Fibroblast of lung (primary cell): ENCODE results near the gene NUTM2E. TPM values are rescaled to one million over a fixed set of nuclear protein-coding genes. Genes with fewer than 3 reads are reported as not detected.
"Not testable (repeated sequence)": the region's sequence is repeated elsewhere in the genome, so short reads cannot be mapped to it uniquely, and the experiment has no call there.

Experiments used
- DNase-seq, 2 donors: peaks; one replicate each; pipeline versions ENCODE4 v3.0.0 to v3.0.0-alpha.2; 2010; ENCODE audit warnings: low read depth in 2 of 2
- H2AFZ ChIP-seq: 2 replicates; pipeline ENCODE4 v1.5.1; 2012; ENCODE audit warnings: low read length, control low read depth, inconsistent platforms
- H3K27ac ChIP-seq: 2 replicates; pipeline ENCODE4 v1.5.1; 2011; ENCODE audit warnings: low read length, control low read depth; ENCODE audit not compliant: insufficient read depth
- H3K27me3 ChIP-seq: 2 replicates; pipeline ENCODE4 v1.5.1; 2011; ENCODE audit warnings: mild to moderate bottlenecking, low read length; ENCODE audit not compliant: control insufficient read depth, insufficient read depth
- H3K36me3 ChIP-seq: 2 replicates; pipeline ENCODE4 v1.5.1; 2011; ENCODE audit warnings: low read length; ENCODE audit not compliant: control insufficient read depth, insufficient read depth
- H3K4me1 ChIP-seq: 2 replicates; pipeline ENCODE4 v1.5.1; 2011; ENCODE audit warnings: low read length; ENCODE audit not compliant: control insufficient read depth, insufficient read depth; ENCODE audit errors: extremely low read depth
- H3K4me2 ChIP-seq: 2 replicates; pipeline ENCODE4 v1.5.1; 2011; ENCODE audit warnings: low read length, control low read depth; ENCODE audit not compliant: insufficient read depth; ENCODE audit errors: extremely low read depth
- H3K4me3 ChIP-seq, 4 experiments: fragments of 200-600 bp in 1 of 4; sonication (generic) in 1 of 4; replicated peaks in 1 of 4; 2 replicates each; pipeline ENCODE4 v1.5.1; 2011 to 2016; ENCODE audit warnings: low read length in 4 of 4, low read depth in 3 of 4, mild to moderate bottlenecking in 3 of 4, control low read depth in 2 of 4, inconsistent platforms in 1 of 4, mixed read lengths in 1 of 4; ENCODE audit not compliant: insufficient read depth in 1 of 4; ENCODE audit errors: control extremely low read depth in 1 of 4
- H3K79me2 ChIP-seq: 2 replicates; pipeline ENCODE4 v1.5.1; 2012; ENCODE audit warnings: mild to moderate bottlenecking, low read length, inconsistent platforms; ENCODE audit not compliant: control insufficient read depth, insufficient read depth
- H3K9ac ChIP-seq: 2 replicates; pipeline ENCODE4 v1.5.1; 2011; ENCODE audit warnings: mild to moderate bottlenecking, low read length, control low read depth; ENCODE audit not compliant: insufficient read depth
- H3K9me3 ChIP-seq: 2 replicates; pipeline ENCODE4 v1.5.1; 2012; ENCODE audit warnings: low read depth, low read length; ENCODE audit not compliant: control insufficient read depth, insufficient read depth
- H4K20me1 ChIP-seq: 2 replicates; pipeline ENCODE4 v1.5.1; 2011; ENCODE audit warnings: low read length; ENCODE audit not compliant: control insufficient read depth, insufficient read depth; ENCODE audit errors: extremely low read depth
- polyA minus RNA-seq: library from RNA; depleted of rRNA, polyadenylated mRNA; stranded (reverse); fragments of >200 nt; gene quantifications from 2 replicates; pipeline ENCODE4 v1.2.3, GENCODE V29; 2011; ENCODE audit warnings: low replicate concordance
- polyA plus RNA-seq, 2 donors: library from polyadenylated mRNA; depleted of rRNA in 1 of 2; stranded (reverse) in 1 of 2; unstranded in 1 of 2; fragments of >200 nt; gene quantifications; 2 replicates each; pipeline ENCODE4 v1.2.1, GENCODE V29; 2011 to 2012; ENCODE audit warnings: missing spikeins in 1 of 2
- total RNA-seq: library from RNA; depleted of rRNA; stranded (reverse); fragments of >200 nt; gene quantifications from 2 replicates; pipeline ENCODE4 v1.2.1, GENCODE V29; 2014
- TF ChIP-seq, protein P1 (sequence below), 2 donors: IDR thresholded peaks in 1 of 2; conservative IDR thresholded peaks in 1 of 2; 1 replicate in 1 of 2; 2 replicates in 1 of 2; pipeline ENCODE4 v1.5.1; 2011 to 2012; ENCODE audit warnings: low read length in 2 of 2, control low read depth in 1 of 2, inconsistent platforms in 1 of 2, low read depth in 1 of 2, mild to moderate bottlenecking in 1 of 2

The NUTM2E gene, protein sequence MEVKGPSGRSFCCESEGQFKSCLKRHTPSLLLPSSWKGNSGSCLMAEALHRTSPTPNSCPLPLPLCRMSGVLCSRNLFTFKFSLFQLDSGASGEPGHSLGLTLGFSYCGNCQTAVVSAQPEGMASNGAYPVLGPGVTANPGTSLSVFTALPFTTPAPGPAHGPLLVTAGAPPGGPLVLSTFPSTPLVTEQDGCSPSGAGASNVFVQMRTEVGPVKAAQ (N-terminal part only)
- total RNA-seq: under 0.01 TPM in 1 of 2 replicates, not detected in the other
- polyA plus RNA-seq: 0.01 TPM in 1 of 2 replicates, not detected in the other
- polyA plus RNA-seq (2012): not detected in 2 replicates
- not detected in 2 replicates for polyA minus RNA-seq

DNA sequence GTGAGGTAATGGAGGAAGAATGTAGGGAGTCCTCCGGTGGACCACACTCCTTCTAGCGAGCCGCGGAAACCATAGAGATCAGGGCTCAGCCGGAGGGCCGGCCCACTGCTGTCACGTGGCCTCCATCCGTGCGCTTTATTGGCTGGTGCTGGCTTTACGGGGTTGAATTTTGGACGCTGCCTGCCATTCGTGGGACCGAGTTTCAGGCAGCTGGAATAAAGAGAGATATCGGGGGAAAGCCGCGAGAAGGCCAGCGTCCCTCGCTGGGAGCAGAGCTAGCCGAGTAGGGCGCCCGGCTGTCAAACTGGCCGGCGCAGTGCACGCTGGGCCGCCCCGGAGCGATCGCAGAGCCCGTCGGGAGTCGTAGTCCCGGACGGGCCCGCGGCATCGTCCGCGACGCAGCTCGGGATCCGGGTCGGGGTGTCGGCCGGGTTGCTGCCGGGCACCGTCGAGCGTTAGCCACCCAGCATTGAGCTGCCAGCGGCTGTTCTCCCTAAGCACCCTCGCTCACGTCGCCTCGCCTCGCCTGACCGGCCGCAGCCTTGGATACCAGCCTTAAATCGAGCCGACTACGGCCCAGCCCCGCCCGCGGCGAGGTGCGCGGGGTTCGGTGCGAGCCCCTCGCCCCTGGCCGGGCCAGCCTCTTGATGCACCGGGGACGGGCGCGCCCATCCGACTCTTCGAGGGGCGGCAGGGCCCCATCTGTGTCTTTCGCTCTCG is at the start of gene NUTM2E:
NUTM2E (plus strand) TSS at position 244 of the 720 bp plus-strand sequence. CDS start 15,002 bp downstream, outside the sequence.
- H3K36me3 ChIP-seq, H3K4me1 ChIP-seq, H3K4me2 ChIP-seq, H3K27me3 ChIP-seq, H4K20me1 ChIP-seq, H2AFZ ChIP-seq, H3K79me2 ChIP-seq, H3K9me3 ChIP-seq: not testable (repeated sequence)
- peak; percentile 70 to 71 for DNase-seq
- H3K27ac ChIP-seq: peak within 1 kb of the TSS; percentile 73
- H3K9ac ChIP-seq: peak within 1 kb of the TSS; percentile 66
- H3K4me3 ChIP-seq: peak within 1 kb of the TSS; percentile 36 to 60 (median 50)

DNA sequence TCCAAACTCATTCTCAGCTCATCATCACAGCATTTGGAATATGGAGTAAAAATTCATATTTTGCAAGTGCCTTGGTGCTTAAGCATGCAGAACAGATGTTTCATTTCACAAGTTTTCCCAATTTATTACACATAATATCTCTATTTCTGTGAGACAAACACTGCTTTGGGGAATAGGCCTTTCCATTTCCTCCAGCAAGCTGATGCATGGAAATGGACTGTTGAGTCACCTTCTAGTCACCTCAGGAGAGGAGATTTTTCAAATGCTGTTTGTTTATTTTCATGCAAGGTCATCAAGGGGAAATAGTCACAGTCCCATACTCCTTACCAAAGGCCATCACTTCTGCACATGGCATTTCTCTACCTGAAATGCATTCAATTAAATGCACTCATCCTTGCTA is 48.5 kb upstream of the NUTM2E start:
- H3K9me3 ChIP-seq, H4K20me1 ChIP-seq: not testable (repeated sequence)

DNA sequence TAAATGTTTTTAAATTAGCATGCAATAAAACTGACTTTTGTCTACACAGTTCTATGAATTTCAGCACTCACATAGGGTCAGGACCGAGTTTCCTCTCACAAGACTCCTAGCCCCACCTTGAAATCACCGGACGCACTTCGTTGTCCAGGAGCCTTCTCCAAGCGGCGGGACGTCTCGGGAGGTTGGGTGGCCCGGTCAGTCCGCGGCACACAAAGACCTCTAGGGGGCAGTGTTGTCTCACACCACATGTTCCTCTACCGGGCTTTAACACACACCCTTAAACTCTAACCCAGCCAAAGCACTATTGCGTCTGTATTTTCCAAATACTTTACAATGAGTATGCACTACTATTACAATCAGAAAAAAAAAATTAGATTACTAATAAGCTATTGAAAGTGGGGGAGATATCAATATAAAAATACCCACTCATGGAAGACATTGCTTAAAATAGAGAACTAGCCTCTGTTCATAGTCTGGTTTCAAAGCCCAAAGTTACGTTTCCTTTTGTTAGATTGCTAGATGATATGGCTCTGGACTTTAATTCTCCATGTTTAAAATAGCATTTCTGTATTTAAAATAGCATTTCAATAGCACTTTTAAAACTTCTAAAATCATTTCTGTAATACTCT is 47.1 kb upstream of the NUTM2E start:
- H2AFZ ChIP-seq, H3K4me2 ChIP-seq, H3K27ac ChIP-seq, H3K9ac ChIP-seq, H3K27me3 ChIP-seq, H3K9me3 ChIP-seq, H4K20me1 ChIP-seq, H3K4me3 ChIP-seq, H3K4me1 ChIP-seq, H3K36me3 ChIP-seq, H3K79me2 ChIP-seq: not testable (repeated sequence)
- TF ChIP-seq, protein P1, sequence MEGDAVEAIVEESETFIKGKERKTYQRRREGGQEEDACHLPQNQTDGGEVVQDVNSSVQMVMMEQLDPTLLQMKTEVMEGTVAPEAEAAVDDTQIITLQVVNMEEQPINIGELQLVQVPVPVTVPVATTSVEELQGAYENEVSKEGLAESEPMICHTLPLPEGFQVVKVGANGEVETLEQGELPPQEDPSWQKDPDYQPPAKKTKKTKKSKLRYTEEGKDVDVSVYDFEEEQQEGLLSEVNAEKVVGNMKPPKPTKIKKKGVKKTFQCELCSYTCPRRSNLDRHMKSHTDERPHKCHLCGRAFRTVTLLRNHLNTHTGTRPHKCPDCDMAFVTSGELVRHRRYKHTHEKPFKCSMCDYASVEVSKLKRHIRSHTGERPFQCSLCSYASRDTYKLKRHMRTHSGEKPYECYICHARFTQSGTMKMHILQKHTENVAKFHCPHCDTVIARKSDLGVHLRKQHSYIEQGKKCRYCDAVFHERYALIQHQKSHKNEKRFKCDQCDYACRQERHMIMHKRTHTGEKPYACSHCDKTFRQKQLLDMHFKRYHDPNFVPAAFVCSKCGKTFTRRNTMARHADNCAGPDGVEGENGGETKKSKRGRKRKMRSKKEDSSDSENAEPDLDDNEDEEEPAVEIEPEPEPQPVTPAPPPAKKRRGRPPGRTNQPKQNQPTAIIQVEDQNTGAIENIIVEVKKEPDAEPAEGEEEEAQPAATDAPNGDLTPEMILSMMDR (conservative IDR thresholded peaks at IDR 0.05 in 1 of 2, IDR thresholded peaks at IDR 0.05 in 1 of 2; ENCODE audit: low read depth in 1 of 2, low read length in 2 of 2): peak; percentile 51 to 59
- DNase-seq: peak; percentile 65 to 78

More for the DNA sequence above, 48.5 kb upstream of the NUTM2E start:
- not testable (repeated sequence) for H3K27ac ChIP-seq, H3K9ac ChIP-seq, H3K4me3 ChIP-seq, H3K4me2 ChIP-seq, H3K79me2 ChIP-seq, H3K36me3 ChIP-seq, H3K4me1 ChIP-seq, H3K27me3 ChIP-seq, H2AFZ ChIP-seq
- DNase-seq: peak in 1 of 2 donors; percentile 0

DNA sequence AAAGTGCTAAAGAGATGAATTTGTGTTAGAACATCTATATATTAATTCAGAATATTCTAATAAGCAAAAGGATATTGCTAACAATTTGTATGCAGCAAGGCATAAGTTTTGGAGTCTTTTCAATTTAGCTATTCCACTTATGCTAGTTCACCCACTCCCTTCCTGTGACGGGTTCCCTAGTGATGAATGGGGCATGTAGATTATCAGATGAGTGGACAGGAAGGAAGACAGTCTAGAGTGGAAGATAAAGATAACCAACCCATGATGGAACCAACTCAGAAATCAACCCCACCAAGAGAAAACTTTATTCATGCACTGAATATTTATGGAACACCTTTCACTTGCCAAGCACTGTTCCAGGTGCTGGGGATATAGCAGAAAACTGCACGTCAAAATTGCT is 46.5 kb upstream of the NUTM2E start:
- not testable (repeated sequence) for H4K20me1 ChIP-seq, H3K4me3 ChIP-seq, H3K27ac ChIP-seq, H3K79me2 ChIP-seq, H3K9me3 ChIP-seq, H2AFZ ChIP-seq, H3K27me3 ChIP-seq, H3K4me1 ChIP-seq, DNase-seq, H3K9ac ChIP-seq, H3K36me3 ChIP-seq, H3K4me2 ChIP-seq

DNA sequence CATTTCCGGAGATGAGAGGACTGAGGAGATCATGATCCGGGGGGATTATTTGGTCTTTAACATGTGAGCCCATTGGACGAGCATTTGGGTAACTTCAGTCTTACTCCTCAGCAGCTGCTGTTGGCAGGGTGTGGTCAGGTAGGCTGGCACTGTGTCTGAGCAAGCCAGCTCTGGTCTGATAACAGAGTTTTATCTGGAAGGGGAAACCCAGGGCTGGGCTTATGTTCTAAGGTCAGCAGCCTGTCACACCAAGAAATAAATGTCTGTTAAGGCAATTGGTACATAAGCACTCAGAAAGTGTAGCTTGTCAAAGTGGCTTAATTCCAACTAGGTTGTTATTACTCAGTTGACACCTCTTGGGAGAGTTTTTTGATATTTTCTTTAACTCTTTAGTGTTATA is 45.0 kb upstream of the NUTM2E start:
- not testable (repeated sequence) for H3K9ac ChIP-seq, H3K4me3 ChIP-seq, H3K9me3 ChIP-seq, DNase-seq, H3K27ac ChIP-seq, H3K4me2 ChIP-seq, H3K27me3 ChIP-seq, H2AFZ ChIP-seq, H4K20me1 ChIP-seq, H3K36me3 ChIP-seq, H3K79me2 ChIP-seq, H3K4me1 ChIP-seq

DNA sequence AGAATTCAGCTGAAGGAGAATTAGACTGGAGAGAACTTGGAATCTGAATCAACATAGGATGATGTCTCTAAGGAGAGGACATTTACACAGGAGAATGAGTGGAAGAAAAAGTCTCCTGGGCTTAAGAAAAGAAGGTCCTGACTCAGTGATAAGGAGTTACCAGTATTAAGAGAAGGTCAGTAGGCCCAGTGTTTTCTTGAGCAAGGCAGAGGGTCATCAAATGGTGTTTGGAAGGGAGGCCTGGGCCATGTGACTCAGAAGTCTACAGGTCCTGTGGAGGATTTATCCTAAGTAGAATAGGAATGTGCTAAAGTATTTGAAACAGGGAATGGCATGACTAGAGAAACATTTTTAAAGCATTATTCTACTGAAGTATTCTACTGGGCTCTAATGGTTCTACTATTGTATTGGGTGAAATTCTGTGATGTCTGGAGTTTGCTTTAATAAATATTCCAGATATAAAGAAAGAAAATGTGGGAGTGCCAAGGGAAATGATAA is 39.0 kb upstream of the NUTM2E start:
- H3K27me3 ChIP-seq, H3K4me1 ChIP-seq, H3K36me3 ChIP-seq: not testable (repeated sequence)

More for the DNA sequence above, 39.0 kb upstream of the NUTM2E start:
- H3K79me2 ChIP-seq, H3K4me2 ChIP-seq, H2AFZ ChIP-seq, DNase-seq, H3K9me3 ChIP-seq, H4K20me1 ChIP-seq, H3K27ac ChIP-seq, H3K4me3 ChIP-seq, H3K9ac ChIP-seq: not testable (repeated sequence)
